IPS DF 4.7 (cell line): ENCODE measurements around the gene DNASE1.

ENCODE experiments used
- DNase-seq: peaks from one replicate; pipeline ENCODE4 v3.0.0-alpha.2; 2013; ENCODE audit warnings: low spot score; ENCODE audit errors: extremely low read depth

Gene DNASE1

DNA sequence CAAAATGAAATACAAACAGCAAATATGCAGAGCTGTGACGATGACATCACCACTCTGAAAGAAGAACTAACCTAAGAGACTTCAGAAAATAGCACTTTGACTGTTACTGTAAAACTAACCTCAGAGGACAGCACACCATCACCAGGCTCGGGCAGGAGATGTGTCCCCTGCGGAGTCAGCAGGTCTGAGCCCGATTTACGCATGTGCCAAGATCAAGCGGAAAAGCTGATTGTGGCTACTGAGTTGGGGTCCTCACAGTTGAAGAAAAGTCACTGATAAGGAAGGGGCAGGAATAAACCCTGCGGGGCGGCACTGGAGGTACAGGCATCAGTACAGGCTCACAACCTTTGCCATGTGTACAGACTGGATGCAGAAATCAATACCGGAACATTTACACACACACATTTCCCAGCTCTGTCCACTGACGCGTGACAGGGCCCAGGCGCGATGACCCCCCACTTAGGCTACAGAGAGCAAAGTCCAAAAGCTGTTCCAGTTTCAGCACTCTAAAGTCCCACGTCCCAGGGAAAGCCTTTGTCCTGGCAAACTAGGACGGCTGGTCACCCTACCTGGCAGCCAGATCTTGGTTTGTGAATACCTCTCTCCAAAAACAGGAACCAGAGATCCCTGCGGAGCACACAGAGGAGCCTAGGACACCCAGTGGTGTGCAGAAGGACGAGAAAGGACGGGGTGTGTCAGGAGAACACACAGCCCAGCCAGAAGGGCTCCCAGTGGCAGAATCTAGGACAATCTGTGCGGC is 41.3 kb downstream of the DNASE1 start:
- DNase-seq = no peak

DNA sequence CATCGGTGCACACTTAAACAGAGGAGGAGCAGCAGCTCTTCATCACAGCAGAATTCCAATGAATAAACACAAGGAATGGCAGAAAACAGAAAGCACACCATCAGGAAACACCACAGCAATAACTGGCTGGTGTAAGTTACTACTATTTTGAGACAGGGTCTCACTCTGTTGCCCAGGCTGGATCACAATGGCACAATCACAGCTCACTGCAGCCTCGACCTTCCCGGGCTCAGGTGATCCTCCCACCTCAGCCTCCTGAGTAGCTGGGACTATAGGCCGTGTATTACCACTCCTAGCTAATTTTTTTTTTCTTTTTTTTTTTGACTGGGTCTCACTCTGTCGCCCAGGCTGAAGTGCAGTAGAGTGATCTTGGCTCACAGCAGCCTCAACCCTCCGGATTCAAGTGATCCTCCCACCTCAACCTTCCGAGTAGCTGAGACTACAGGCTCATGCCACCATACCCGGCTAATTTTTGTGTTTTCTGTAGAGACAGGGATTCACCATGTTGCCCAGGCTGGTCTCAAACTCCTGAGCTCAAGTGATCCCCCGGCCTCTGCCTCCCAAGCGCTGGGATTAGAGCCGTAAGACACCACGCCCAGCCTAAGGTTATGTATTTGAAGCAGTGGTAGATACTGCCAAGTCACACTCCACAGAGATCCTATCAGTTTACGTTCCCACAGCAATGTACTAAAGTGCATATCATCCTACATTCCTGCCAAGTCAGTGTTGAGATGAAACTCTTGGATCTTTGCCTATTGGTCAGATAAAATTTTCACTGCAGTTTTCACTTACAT is 42.1 kb downstream of the DNASE1 start:
- DNase-seq = no peak

DNA sequence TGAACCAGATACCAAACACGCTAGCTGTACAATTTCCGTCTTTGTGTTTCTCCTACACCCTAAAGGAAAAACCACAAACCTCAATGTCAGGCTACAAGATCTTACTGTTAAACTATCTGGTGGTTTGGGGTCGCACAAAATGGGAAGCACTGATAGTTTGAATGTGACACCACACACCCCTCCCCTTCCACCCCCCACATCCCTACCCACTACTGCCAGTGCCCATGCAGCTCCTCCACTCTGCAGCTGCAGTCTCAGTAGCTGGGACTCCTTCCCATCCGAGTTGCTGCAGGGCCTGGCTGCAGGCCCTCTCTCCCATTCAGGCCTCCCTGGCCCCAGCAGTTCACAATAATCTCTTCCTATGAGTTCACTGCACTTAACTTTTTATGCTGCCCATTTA is 44.5 kb downstream of the DNASE1 start:
- DNase-seq = no peak

DNA sequence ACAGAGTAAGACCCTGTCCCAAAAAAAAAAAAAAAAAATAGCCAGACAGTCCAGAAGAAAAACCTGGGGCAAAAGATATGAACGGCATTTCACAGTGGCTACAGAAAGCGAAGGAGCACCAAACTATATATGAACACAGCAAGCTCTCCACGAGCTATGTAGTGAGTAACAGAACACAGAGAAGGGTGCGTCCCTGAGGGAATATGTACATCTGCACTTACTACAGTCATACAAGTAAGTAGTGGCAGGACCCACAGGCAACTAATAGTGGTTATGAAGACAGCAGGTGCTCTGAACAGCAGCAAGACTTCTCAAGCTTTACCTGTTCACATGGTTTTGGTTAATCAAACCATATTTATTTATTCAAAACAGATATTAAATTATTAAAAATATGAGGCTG is 47.0 kb downstream of the DNASE1 start:
- no peak for DNase-seq

DNA sequence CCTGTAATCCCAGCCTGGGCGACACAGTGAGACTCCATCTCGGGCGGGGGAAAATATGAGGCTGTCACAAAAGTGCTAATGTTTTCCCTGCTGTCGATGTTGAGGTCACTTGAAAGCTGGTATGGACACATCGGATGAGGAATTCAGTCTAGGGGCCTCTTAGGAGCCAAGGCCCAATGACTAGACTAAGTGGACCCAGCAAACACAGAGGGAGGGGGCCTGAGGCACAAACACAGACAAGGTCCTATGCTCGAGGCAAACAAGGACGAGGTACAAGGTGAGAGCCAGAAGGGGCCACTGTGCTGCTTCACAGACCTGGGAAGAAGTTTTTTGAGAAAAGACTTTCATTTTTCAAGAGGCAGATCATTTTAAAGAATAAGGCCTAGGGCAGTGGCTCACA is 47.6 kb downstream of the DNASE1 start:
- no peak for DNase-seq

DNA sequence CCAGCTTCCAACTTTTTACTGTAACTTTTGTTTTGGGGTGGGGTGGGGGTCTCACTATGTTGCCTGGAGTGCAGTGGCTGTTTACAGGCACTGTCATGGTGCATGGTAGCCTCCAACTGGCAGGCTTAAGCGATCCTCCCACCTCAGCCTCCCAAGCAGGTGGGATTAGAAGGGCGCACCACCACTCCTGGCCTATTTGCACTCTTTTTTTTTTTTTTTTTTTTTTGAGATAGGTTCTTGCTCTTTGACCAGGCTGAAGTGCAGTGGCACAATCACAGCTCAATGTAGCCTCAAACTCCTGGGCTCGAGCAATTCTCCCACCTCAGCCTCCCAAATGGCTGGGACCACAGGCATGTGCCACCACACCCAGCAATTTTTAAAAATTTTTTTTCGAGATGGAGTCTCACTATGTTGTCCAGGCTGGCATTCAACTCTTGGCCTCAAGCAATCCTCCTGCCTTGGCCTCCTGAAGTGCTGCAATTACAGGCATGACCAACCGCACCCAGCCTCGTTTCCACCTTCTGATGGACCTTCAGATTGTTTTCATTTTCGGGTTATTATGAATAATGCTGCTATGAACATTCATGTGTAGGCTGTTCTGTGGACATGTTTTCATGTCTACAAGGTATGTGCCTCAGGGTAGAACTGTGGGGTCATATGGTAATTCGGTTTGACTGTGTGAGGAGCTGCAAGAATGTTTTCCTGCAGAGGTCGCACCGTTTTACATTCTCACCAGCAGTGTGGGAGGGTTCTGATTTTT is 51.9 kb downstream of the DNASE1 start:
- no peak for DNase-seq
